ENCODE measurements around the gene ROBO2.

DNA sequence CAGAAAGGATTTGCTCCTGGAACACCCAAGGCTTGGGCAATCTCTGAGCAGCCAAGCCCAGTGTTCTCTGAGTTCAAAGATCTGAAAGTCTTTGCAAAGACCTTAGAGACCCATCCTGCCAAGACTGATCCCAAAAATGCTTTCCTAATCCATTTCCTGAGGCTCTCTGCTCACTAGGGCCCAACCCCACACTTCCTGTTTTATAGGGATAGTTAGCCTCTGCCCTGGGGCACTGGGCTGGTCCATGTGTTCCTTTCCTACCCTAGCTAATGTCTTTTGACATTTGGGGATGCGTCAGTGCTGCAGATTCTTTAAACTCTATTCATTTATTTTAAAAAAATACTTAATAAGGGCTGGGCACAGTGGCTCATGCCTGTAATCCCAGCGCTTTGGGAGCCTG is 372.7 kb downstream of the ROBO2 start:
- TF ChIP-seq EZH2 (IDR thresholded peaks at IDR 0.05; ENCODE audit: borderline replicate concordance, low read length): no peak
- TF ChIP-seq, protein P1, sequence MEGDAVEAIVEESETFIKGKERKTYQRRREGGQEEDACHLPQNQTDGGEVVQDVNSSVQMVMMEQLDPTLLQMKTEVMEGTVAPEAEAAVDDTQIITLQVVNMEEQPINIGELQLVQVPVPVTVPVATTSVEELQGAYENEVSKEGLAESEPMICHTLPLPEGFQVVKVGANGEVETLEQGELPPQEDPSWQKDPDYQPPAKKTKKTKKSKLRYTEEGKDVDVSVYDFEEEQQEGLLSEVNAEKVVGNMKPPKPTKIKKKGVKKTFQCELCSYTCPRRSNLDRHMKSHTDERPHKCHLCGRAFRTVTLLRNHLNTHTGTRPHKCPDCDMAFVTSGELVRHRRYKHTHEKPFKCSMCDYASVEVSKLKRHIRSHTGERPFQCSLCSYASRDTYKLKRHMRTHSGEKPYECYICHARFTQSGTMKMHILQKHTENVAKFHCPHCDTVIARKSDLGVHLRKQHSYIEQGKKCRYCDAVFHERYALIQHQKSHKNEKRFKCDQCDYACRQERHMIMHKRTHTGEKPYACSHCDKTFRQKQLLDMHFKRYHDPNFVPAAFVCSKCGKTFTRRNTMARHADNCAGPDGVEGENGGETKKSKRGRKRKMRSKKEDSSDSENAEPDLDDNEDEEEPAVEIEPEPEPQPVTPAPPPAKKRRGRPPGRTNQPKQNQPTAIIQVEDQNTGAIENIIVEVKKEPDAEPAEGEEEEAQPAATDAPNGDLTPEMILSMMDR (IDR thresholded peaks at IDR 0.05; ENCODE audit: low read length): no peak
